NOMO-1 treated with dmso at 0.1 percent for 144 hours (cell line): ENCODE measurements around the gene RNF5.

Source experiments
- DNase-seq: peaks from one replicate; lab custom pipeline; 2025; ENCODE audit not compliant: unreplicated experiment; lab: John Stamatoyannopoulos, UW

Gene RNF5

DNA sequence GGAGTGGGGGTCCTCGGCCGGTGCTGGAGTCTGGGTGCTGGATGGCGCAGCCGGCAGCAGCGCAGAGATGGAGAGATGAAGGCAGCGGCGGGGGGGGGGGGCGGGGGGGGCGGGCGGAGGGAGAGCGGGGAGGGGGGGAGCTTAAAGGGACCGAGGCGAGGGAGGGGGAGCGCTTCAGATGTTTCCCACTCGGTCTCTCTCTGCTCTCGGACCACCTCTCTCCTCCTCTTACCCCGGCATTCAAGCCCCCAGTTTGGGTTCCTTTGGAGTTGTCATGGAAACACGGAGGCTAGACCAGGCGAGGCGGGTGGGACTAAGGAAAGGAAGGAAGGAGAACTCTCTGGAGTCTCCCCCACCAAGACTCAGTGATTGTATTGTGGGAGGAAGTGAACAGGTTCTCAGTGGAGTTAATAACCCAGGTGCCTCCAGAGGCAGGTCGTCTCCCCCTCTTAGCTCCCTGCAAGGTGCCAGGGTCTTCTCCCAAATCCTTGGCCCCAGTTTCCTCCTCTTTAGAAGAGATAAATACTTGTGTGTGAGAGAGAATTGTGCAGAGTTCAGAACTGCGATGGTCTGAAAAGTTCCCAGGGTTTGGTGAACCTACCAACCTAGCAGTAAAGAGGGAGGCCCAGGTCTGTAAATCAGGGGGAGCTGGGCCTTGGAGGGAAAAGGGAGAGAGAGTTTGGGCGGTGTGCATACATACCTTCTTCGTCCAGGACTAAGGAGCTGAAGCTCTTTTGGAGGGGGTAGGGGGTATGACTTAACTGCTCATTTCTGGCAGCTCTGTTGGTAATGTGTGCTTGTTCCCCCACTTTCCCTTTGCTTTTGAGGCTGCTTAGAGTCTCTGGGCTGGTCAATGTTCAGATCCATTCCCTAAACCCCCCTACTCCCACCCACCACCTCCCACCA lies 26.1 kb upstream of the RNF5 start, which contains the start of gene PRRT1:
TSS of gene PRRT1 (minus strand) at position 77 of the 906 bp plus-strand sequence. CDS start 112 bp downstream, outside the sequence.
- no peak for DNase-seq

- DNase-seq, result no peak
Observed at GRCh38 chr6:32152769-32153563, 25.2 kb upstream of the RNF5 start.

DNA sequence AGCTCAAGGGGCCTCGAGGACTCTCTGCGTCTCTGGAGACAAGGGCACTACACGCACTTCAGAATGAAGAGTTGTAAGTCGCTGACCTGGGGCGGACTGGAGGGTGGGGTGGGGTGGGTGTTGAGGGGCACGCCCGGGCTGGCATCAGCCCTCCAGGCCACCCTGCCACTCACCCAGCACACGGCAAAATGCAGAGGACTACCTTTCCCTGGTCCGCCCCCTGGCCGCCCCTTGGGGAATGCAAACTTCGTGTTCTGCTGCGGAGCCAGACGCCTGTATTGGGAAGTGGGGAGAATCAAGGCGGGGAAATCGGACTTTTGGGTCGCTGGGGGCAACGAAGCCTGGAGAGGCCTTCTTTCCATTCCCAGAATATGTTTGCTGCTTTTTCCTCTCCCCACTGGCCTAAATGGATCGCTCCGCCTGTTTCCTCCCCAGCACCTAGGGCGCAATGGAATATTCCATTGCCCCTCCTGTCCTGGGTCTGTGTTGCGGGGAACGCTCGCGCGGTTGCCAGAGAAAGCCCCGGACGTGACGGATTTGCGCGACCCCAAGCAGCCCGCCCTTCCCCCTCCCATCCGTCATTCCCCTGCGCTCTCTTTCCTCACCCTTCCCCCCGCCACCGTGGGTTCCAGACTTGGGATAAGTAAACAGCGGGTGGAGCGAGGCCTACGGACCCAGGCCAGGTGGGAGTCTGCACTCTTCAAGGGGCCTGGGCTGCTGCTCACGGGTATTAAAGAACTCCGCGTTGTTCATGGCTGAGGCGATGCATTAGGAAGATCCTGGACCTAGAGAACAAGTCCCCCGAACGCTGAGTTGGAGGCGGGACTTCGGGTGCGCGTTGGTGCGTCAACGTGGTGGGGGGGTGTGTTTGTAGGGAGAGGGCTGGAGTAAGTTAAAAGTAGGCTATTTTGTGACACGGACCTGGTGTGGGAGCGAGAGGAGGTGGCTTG lies 24.4 kb upstream of the RNF5 start, which contains the start of gene PPT2:
TSS of gene PPT2 (plus strand) at position 578 of the 950 bp plus-strand sequence. CDS start 454 bp downstream, outside the sequence.
- DNase-seq, result peak; percentile 67

- peak; percentile 1 for DNase-seq
Observed at GRCh38 chr6:32154514-32155161, 23.6 kb upstream of the RNF5 start.

GRCh38 chr6:32156891-32157290 lies 21.3 kb upstream of the RNF5 start:
- no peak for DNase-seq

- DNase-seq, result no peak
Observed at GRCh38 chr6:32158052-32158451, 20.2 kb upstream of the RNF5 start.

DNA sequence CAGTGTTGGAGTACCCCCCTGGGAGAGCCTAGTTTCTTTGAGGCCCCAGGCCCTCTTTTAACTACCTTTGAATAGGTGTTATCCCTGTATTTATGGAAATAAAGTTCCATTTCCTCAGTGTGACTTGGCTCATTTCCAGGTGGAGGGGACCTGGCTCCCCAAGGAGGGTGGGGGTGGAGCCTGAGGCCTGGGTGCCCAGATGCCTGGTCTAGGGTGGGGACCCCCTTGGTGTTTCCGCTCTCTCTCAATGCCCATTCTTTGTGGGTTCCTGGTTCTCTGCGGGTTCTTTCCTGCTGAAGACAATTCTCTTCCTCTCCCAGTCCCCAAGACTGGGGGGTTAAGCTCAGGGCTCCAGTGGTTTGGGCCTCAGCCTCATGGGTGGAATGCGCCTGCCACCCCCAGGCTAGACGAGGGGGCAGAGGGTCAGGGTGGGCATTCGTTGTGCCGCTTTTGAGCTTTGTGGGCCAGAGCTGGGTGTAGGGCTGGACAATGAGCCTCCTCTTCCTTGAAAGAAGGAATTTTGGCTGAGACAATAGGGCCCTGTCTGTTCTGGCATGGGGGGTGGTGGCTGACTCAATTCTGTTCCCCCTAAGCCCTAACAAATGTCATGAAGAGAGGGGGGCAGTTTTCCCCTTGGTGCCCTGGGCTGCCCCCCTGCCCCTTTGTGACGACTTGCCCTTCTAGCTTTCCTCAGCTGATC lies 14.5 kb upstream of the RNF5 start:
- DNase-seq, result no peak

- no peak for DNase-seq
Observed at GRCh38 chr6:32164295-32164694, 13.9 kb upstream of the RNF5 start, which contains the start of gene EGFL8. Gene EGFL8 (plus strand): TSS chr6:32164595. CDS start chr6:32166166, 1,571 bp downstream.

- no peak for DNase-seq
Observed at GRCh38 chr6:32166411-32167061, 11.7 kb upstream of the RNF5 start.

GRCh38 chr6:32167154-32167760 lies 10.9 kb upstream of the RNF5 start:
- DNase-seq, result no peak

GRCh38 chr6:32167761-32168262 lies 10.4 kb upstream of the RNF5 start:
- DNase-seq, result no peak

DNA sequence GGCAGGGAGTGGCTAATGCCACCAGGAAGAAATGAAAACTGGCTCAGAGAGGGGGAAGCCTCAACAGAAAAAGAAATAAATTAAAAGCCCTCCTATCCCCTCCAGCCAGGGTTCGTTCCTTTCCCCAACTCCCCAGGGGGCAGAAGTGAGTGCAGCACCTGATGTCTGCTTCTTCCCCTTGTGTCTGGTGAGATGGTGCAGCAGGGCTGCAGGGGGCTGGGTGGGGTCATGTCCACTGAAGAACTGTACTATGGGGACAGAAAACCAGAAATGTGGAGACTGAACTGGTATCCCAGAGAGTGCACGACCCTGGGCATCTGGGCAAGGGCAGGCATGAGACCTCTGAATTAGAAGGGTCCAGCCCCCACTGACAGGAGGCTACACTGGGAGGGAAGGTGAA lies 9.9 kb upstream of the RNF5 start:
- no peak for DNase-seq

DNA sequence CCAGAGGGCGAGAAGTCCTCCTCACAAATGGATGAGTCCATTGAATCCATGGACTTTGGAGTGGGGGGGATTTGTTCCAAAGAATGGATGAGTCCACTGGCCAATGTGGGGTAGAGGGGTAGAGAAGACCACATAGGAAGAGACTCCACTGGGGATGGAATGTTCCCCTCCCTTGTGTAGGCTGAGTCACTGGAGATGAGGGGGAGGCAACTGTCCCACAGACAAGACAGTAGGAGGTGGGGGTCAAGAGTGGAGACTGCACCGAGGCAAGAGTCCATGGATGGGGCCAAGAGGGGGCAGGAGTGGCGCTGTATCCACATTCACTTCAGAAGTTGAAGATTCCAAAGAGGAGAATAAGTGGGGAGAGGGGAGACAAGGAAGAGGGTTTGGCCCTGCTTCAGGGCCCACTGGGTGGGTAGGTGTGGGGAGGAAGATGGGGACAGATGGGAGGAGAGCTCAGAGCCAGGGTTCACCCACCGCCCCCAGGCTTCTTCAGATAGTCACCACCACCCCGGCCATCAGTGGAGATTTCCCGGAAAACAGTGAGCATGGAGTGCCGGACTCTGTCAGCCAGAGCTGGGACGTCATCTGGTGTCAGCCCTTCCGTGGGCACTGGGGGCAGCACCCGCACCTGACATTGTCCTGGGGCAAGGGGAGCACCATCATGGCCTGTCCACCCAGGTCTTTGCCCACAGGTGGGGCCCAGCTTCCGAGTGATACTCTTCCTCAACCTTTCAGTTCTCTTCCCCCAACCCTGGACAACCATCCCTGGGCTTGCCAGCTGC lies 9.2 kb upstream of the RNF5 start:
- no peak for DNase-seq

GRCh38 chr6:32170294-32170693 lies 7.9 kb upstream of the RNF5 start:
- DNase-seq, result no peak

DNA sequence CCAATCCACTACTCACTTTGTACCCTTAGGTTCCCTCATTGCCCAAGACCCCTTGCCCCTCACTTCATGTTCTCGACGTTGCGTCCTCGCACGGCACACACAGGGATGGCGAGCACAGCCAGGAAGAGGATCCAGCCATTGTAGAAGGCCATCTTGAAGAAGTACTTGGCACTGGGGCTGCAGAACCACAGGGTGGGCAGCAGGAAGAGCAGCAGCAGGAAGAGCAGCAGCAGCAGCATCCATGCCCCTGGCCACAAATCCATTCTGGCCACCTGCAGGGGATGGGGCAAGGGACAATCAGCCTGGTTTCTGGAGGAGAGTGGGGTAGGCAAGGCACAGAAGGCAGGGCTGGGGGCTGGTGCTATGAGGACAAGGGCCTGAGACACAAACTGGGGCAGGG lies 7.0 kb upstream of the RNF5 start:
- no peak for DNase-seq

- no peak for DNase-seq
Observed at GRCh38 chr6:32173051-32173727, 5.0 kb upstream of the RNF5 start.

DNA sequence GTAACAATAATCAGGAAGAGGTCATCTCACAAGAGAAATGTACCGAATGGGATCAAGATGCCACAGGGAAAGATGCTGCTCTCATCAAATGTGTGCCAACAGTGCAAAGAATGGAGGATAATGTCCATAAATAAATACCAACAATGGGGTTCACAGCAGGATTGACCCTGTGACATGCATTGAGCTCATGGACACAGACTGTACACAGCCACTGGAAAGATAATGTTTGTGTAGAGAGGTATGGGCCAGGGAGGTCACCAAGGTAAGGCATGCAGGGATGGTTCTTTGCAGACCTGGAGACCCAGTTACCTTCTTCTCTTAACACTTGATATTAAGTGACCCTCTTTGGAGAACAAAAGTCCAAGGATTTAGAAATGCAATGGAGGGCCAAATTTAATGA lies 3.8 kb upstream of the RNF5 start:
- DNase-seq, result no peak
